ENCODE measurements around the gene TRAPPC14. TPM values are rescaled to one million over a fixed set of nuclear protein-coding genes. Genes with fewer than 3 reads are reported as not detected.

TRAPPC14 gene
- total and polyA plus RNA-seq, 2 of the 8 experiments (the other 6 are each of a cell fraction or from before 2014, with no cell fraction given): 11.9 to 22.1 TPM

DNA sequence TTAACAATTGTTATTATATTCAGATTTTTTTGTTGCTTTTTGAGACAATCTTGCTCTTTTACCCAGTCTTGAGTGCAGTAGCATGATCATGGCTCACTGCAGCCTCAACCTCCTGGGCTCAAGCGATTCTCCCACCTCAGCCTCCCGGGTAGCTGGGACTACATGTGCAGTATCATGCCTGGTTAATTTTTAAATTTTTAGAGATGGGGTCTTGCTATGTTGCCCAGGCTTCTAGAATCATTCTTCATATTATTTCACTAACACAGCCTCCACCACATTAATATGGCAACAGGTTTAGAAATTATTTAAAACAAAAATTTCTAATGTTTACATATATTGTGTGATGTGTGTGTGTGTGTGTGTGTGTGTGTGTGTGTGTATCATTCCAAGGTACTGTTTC lies 11.2 kb downstream of the TRAPPC14 start:
- Histone ChIP-seq H3K4me3 (ENCODE audit: extremely low read depth in 1 of 4, insufficient read depth in 2 of 4, low read depth in 3 of 4, low read length in 4 of 4) (no peak overlapping the region), H3K9ac (replicated peaks in 1 of 4; ENCODE audit: extremely low read depth in 1 of 4, low read depth in 3 of 4, low read length in 3 of 4) (no peak overlapping the region), H3K36me3 (ENCODE audit: control insufficient read depth in 2 of 4, insufficient read depth in 4 of 4, low read length in 3 of 4) (peaks cover 0 to 3% (median 1%) of the 10 kb centered on the region in 4 experiments; a peak in 3 of 8 replicates), H3K27ac (ENCODE audit: low read depth, low read length) (no peak overlapping the region), H3K79me2 (ENCODE audit: control insufficient read depth in 1 of 2, insufficient read depth in 2 of 2, low read length in 2 of 2) (peaks cover 0 to 12% of the 10 kb centered on the region in 2 experiments; a peak in 2 of 4 replicates), H3K23ac (ENCODE audit: insufficient read length) (no peak overlapping the region), H2AFZ (ENCODE audit: low read length) (no peak overlapping the region), H3K9me3 (ENCODE audit: insufficient read depth in 2 of 2, low read depth in 1 of 2, low read length in 1 of 2) (no peaks in the 10 kb centered on the region), H3K18ac (ENCODE audit: extremely low read depth, low read length) (no peak overlapping the region), H4K8ac (ENCODE audit: extremely low read depth, insufficient read depth, low read length) (no peak overlapping the region), H2BK15ac (ENCODE audit: low read length) (no peak overlapping the region), H4K91ac (replicated peaks; ENCODE audit: insufficient read length, low read length) (no peak overlapping the region), H4K5ac (ENCODE audit: insufficient read length, low read depth, low read length) (no peak overlapping the region), H2BK20ac (ENCODE audit: low read length) (no peak overlapping the region), H3K23me2 (ENCODE audit: low read depth, low read length) (peaks cover 3% of the 10 kb centered on the region), H3K14ac (ENCODE audit: insufficient read length) (no peak overlapping the region), H3K4ac (replicated peaks; ENCODE audit: insufficient read length, low read depth, low read length) (no peak overlapping the region), H3K4me1 (replicated peaks in 1 of 4; ENCODE audit: control insufficient read depth in 3 of 4, insufficient read depth in 4 of 4, low read length in 3 of 4) (peaks cover 0 to 4% (median under 1%) of the 10 kb centered on the region in 4 experiments; a peak in 2 of 7 replicates), H3K27me3 (replicated peaks in 1 of 4; ENCODE audit: control insufficient read depth in 3 of 4, extremely low read depth in 1 of 4, insufficient read depth in 3 of 4, low read length in 3 of 4) (no peaks in the 10 kb centered on the region), H3K56ac (replicated peaks; ENCODE audit: insufficient read length, low read depth, low read length) (no peak overlapping the region), H2BK120ac (replicated peaks; ENCODE audit: low read depth, low read length) (no peak overlapping the region), H2BK12ac (ENCODE audit: low read depth, low read length) (no peak overlapping the region), H2BK5ac (ENCODE audit: low read depth, low read length) (no peak overlapping the region), H4K20me1 (replicated peaks in 1 of 2; ENCODE audit: control insufficient read depth in 1 of 2, insufficient read depth in 2 of 2, low read length in 2 of 2) (peaks cover 0 to 1% of the 10 kb centered on the region in 2 experiments), H3K79me1 (ENCODE audit: low read depth, low read length) (no peaks in the 10 kb centered on the region; the same call in 1 of the 2 replicates), H2AK5ac (ENCODE audit: low read depth, low read length) (no peak overlapping the region), H3K4me2 (ENCODE audit: insufficient read depth in 1 of 2, low read depth in 2 of 2, low read length in 2 of 2) (no peak overlapping the region)
- WGBS, 2 experiments (ENCODE audit: extremely low coverage in 1 of 2, insufficient coverage in 1 of 2, insufficient read length in 1 of 2, insufficient replicate concordance in 2 of 2, low coverage in 1 of 2, low lambda C conversion rate in 2 of 2, missing lambda C conversion rate in 1 of 2): 96% methylated on average over 2 of the region's 2 CpGs; no CpG with 5 or more reads in 1 of the 2 experiments
- FAIRE-seq: no peak
- DNase-seq (ENCODE audit: low read depth in 1 of 2, low spot score in 2 of 2): no peak
- no peak for TF ChIP-seq SIN3A (conservative IDR thresholded peaks at IDR 0.05 in 1 of 2, IDR thresholded peaks at IDR 0.05 in 1 of 2; ENCODE audit: low read depth in 1 of 2, low read length in 2 of 2)
- TF ChIP-seq RNF2 (IDR thresholded peaks at IDR 0.05; ENCODE audit: borderline replicate concordance, low read depth, low read length, missing control alignments, poor library complexity, severe bottlenecking): no peak
- no peak for TF ChIP-seq SP2 (IDR thresholded peaks at IDR 0.05; ENCODE audit: low read length)
- POLR2A ChIA-PET (ENCODE audit: partially characterized antibody): interaction anchor here (0.7 to 2.2 kb wide), 8 partner anchors 9 to 65 kb away, joined by 3 to 17 read pairs (median 5); partner anchors contain the start of genes AP4M1, MBLAC1 and MCM7
- CTCF ChIA-PET (ENCODE audit: partially characterized antibody): interaction anchor here (0.6 to 10.2 kb wide), 5 partner anchors 15 to 228 kb away, joined by 3 to 108 read pairs (median 5); no protein-coding TSS in a partner anchor

Data from H1 (cell line).